NCI-H2081 (cell line): Measurements from ENCODE around the gene RAD51AP2.

Source experiments
- DNase-seq, 2 experiments: peaks; one replicate each; lab custom pipeline; 2025; lab: John Stamatoyannopoulos, UW

RAD51AP2 gene

GRCh38 chr2:17470855-17471641 is 47.2 kb downstream of the RAD51AP2 start:
- DNase-seq: peak; percentile 14 to 25

GRCh38 chr2:17461087-17461475 is 57.2 kb downstream of the RAD51AP2 start:
- DNase-seq: no peak
